GM12872 (cell line): ENCODE measurements around the gene NFIC.

Experiments
- CTCF ChIP-seq: IDR thresholded peaks from 3 replicates; pipeline ENCODE4 v1.5.1; 2011; ENCODE audit warnings: low read depth, mild to moderate bottlenecking, low read length, moderate library complexity; ENCODE audit not compliant: insufficient read depth

NFIC gene

DNA sequence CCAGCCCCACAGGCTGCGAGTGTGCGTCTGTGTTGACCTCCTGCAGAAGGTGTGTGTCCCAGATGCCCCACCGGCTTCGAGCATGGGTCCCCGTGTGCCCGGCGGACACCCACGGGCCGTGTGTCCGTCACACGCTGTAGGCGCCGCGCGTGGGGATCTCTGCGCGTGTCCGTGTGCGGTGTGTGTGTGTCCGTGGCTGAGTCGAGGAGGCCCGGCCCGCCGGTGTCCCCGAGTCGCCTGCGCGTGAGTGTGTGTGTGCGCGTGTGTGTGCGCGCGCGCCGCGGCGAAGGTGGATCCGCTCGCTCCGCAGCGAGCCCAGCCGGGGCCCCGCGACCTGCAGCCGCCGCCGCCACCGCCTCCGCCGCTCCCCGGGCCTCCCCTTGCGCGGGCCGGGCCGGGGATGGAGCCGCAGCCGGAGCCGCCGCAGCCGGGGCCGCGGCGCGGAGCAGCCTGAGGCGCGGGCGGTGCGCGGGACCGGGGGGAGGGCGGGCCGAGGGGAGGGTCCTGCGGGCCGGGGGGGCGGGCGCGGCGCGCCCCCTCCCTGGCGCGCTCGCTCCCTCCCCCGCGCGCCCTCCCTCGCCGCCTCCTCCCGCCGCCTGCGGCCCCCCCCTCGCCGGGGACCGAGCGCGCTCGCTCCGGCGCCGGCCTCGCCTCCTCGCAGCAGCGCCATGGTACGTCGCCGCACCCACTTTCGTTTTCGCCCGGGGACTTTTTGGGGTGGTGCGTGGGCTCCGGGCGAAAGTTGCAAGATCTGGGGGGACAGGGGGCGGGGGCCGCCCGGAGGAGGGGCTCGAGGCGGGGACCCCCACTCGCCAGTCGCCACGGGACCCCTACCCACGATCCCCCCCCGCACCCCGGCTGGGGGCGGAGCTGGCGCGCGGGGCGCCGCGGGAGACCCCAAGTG lies 7.1 kb upstream of the NFIC start:
- no peak for TF ChIP-seq CTCF

GRCh38 chr19:3359919-3360420 lies 6.4 kb upstream of the NFIC start:
- TF ChIP-seq CTCF = no peak

DNA sequence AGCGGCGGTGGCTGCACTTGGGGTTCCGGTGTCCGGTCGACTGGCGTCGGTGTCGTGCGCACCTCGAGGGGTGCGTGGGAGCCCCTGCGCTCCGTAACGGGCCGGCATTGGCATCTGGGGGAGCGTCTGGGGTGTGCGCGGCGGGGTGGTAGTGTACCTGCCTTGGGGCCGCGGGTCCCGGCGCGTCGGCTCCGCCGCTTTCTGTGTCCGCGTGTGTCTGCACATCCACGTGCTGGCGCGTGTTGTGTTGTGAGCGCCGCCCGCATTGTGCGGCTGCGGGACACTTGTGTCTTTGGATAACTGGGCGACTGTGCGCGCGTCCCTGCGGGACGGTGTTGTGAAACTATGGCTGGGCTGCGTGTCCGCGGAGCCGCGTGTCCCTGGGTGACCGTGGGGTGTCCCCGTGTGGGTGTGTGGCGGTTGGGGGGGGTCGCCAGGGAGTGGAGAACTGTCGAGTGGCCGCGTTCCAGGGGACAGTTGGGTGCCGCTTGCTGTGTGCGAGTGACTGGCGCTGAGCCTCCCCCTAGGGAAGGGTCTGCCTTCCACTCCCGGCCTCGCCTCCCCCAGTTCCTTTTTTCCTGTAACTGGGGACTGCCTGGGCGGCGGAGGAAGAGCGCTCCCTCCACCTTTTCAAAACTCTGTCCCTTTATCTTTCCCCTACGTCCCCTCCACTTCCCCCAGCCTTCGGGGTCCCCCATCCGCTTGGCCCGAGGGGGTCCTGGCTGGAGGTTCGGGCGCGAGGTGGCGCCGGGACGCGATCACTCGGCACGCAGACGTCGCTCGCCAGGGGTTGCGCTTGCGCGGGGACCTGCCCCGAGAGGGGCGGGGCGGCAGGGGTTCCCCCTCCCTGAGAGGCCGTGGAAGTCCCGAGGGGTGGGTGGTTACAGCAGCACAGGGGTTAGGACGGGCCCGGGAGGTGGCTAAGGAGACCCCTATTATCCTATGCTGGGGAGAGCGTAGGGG lies 5.7 kb upstream of the NFIC start:
- TF ChIP-seq CTCF = peak; percentile 23; the same call in 1 of the 3 replicates

DNA sequence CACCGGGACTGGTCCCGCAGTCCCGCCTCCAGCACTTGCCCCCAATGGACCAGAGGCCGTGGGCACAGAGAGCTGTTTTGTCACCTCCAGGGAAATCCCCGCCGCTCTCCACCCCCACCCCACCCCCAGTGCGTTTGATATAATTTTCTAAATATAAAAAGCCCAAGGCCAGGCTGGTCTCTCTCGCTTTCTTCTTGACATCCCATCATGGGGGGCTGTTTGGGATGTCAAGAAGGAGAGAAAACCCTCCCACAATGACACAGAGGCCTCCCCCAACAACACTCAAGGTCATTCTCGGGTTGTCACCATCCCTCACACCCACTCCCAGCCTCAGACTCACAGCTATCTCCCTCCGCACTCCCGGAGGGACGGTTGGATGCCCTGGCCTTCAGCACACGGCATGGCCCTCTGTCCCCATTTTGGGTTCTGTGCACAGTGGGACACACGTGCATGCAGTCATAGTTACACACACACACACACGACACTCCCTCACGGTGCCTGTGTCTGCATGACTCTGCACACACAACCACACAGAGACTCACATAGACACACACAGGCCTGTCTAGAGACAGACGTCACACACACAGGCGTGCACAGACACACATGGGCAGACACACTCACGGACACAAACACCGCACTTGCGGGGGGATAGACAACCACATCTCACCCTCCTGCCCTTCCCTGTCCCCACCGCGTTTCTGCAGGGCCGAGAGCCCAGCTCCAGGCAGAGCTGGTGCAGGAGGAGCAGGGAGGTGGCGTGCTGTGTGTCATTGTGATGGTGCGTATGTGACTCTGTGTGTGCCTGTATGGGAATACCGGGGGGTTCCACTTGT lies 4.8 kb upstream of the NFIC start:
- no peak for TF ChIP-seq CTCF

DNA sequence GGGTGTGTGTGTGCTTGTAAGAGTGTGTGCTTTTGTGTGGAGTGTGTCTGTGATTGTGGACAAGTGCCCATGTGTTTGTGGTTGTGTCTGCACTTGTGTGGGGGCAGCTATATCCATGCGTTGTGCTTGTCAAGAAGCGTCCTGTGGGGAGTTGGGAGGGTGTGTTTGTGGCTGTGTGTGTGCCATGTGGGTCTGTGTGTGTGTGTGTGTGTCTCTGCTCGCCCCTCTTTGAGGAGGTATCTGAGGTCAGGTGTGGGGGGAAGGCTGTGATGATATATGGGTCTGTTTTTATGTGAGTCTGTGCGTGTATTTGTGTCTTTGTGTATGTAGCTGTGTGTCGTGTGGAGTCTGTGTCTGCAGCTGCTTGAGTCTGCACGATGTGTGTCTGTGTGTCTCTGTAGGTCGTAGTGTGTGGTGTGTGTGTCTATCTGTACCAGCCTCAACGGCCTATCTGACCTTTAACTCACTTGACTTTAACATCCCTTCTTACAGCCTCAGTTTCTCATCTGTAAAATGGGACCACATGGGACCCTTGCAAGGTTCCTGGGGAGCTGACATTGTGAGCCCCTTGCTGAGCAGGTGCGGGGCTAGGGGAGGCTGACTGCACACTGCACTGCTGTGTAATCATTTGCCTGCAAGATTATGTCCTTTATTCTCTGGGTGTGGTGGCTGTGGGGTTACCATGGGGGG lies 4.0 kb upstream of the NFIC start:
- TF ChIP-seq CTCF = no peak

DNA sequence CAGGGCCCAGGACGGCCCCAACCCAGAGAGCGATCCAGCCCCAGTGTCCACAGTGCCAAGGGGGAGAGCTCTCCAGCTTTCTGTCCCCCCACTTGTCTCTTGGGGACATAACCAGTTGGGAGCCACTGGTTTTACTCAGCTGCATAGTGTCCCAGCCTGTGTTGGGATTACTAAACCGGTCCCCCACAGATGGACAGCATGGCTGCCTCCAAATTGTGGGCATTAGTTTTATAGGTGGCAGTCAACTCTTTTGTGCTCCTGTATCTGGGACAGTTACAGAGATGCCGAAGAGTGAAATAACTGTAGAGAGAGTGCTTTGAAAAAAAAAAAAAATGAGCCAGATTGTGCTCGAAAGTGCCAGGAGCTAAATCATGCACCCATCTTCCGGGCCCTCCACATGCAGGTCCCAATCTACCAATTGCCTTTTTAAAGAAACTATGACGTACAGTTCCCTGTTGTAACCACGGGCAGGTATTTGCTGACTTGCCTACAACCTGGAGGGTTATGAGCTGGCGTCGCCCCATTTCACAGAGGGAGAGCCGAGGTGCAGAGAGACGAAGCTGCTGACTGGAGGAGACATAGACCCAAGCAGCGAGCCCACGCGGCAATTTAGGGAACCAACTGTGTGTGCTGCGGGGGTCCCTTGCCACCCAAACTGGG lies 2.4 kb upstream of the NFIC start:
- no peak for TF ChIP-seq CTCF
